IPS-15b (cell line): ENCODE data around the gene IRX3.

ENCODE experiments used
- H3K27me3 ChIP-seq: one replicate; pipeline ENCODE4 v1.6.1; 2013; ENCODE audit warnings: low read length; ENCODE audit not compliant: control insufficient read depth, insufficient read depth
- H3K36me3 ChIP-seq: one replicate; pipeline ENCODE4 v1.6.1; 2013; ENCODE audit warnings: low read length; ENCODE audit not compliant: control insufficient read depth, insufficient read depth
- H3K4me1 ChIP-seq: one replicate; pipeline ENCODE4 v1.6.1; 2013; ENCODE audit warnings: mild to moderate bottlenecking, low read length; ENCODE audit not compliant: control insufficient read depth, insufficient read depth
- H3K4me3 ChIP-seq: one replicate; pipeline ENCODE4 v1.5.1; 2013; ENCODE audit warnings: low read depth, low read length
- H3K9ac ChIP-seq: one replicate; pipeline ENCODE4 v1.6.1; 2013; ENCODE audit warnings: low read depth, mild to moderate bottlenecking, low read length
- H3K9me3 ChIP-seq: one replicate; pipeline ENCODE4 v1.6.1; 2013; ENCODE audit warnings: mild to moderate bottlenecking, low read length; ENCODE audit not compliant: control insufficient read depth, insufficient read depth

The IRX3 gene

GRCh38 chr16:54286366-54287130 lies at the start of gene IRX3:
TSS of gene IRX3 (minus strand) at chr16:54286787. CDS start at chr16:54286050, 737 bp downstream.
- Histone ChIP-seq H3K9ac (peak within 1 kb of the TSS; percentile 16), H3K36me3 (no peaks in the 10 kb centered on the region), H3K4me3 (peak within 1 kb of the TSS; percentile 65), H3K27me3 (peaks cover 78% of the 10 kb centered on the region), H3K4me1 (no peaks in the 10 kb centered on the region), H3K9me3 (no peaks in the 10 kb centered on the region)

- Histone ChIP-seq H3K27me3 (peaks cover 5% of the 10 kb centered on the region), H3K9ac (no peak overlapping the region), H3K4me1 (no peaks in the 10 kb centered on the region), H3K9me3 (no peaks in the 10 kb centered on the region), H3K36me3 (no peaks in the 10 kb centered on the region), H3K4me3 (no peak overlapping the region)
Measured at GRCh38 chr16:54335230-54335629, 48.6 kb upstream of the IRX3 start.

GRCh38 chr16:54334208-54334607 lies 47.6 kb upstream of the IRX3 start:
- Histone ChIP-seq H3K9me3 (no peaks in the 10 kb centered on the region), H3K36me3 (no peaks in the 10 kb centered on the region), H3K27me3 (peaks cover 5% of the 10 kb centered on the region), H3K4me3 (no peak overlapping the region), H3K4me1 (no peaks in the 10 kb centered on the region), H3K9ac (no peak overlapping the region)

- no peaks in the 10 kb centered on the region for H3K27me3 ChIP-seq
- no peak overlapping the region for H3K4me3 ChIP-seq
- no peaks in the 10 kb centered on the region for H3K4me1 ChIP-seq
Measured at GRCh38 chr16:54331241-54332002, 44.8 kb upstream of the IRX3 start.

GRCh38 chr16:54327609-54328008 lies 41.0 kb upstream of the IRX3 start:
- Histone ChIP-seq H3K36me3 (no peaks in the 10 kb centered on the region), H3K27me3 (no peaks in the 10 kb centered on the region), H3K4me3 (no peak overlapping the region), H3K9me3 (no peaks in the 10 kb centered on the region), H3K4me1 (no peaks in the 10 kb centered on the region), H3K9ac (no peak overlapping the region)

More at GRCh38 chr16:54331241-54332002, 44.8 kb upstream of the IRX3 start:
- peak overlapping the region; percentile 12 for H3K9ac ChIP-seq
- no peaks in the 10 kb centered on the region for H3K9me3 ChIP-seq
- H3K36me3 ChIP-seq = no peaks in the 10 kb centered on the region

- peaks cover 4% of the 10 kb centered on the region for H3K4me1 ChIP-seq
Measured at GRCh38 chr16:54326266-54326662, 39.7 kb upstream of the IRX3 start.

GRCh38 chr16:54325616-54326265 lies 39.2 kb upstream of the IRX3 start:
- H3K27me3 ChIP-seq = no peaks in the 10 kb centered on the region
- no peak overlapping the region for H3K9ac ChIP-seq
- peaks cover 7% of the 10 kb centered on the region for H3K4me1 ChIP-seq
- no peak overlapping the region for H3K4me3 ChIP-seq
- no peaks in the 10 kb centered on the region for H3K9me3 ChIP-seq
- H3K36me3 ChIP-seq = no peaks in the 10 kb centered on the region

More at GRCh38 chr16:54326266-54326662, 39.7 kb upstream of the IRX3 start:
- H3K36me3 ChIP-seq = no peaks in the 10 kb centered on the region
- no peak overlapping the region for H3K4me3 ChIP-seq
- H3K9me3 ChIP-seq = no peaks in the 10 kb centered on the region
- no peak overlapping the region for H3K9ac ChIP-seq
- no peaks in the 10 kb centered on the region for H3K27me3 ChIP-seq

GRCh38 chr16:54324716-54325115 lies 38.1 kb upstream of the IRX3 start:
- H3K4me1 ChIP-seq = peaks cover 7% of the 10 kb centered on the region

GRCh38 chr16:54320697-54321340 lies 34.2 kb upstream of the IRX3 start:
- Histone ChIP-seq H3K4me3 (no peak overlapping the region), H3K9me3 (no peaks in the 10 kb centered on the region), H3K9ac (no peak overlapping the region), H3K4me1 (peaks cover 7% of the 10 kb centered on the region), H3K27me3 (no peaks in the 10 kb centered on the region), H3K36me3 (no peaks in the 10 kb centered on the region)

More at GRCh38 chr16:54324716-54325115, 38.1 kb upstream of the IRX3 start:
- H3K9ac ChIP-seq = no peak overlapping the region
- H3K27me3 ChIP-seq = no peaks in the 10 kb centered on the region
- no peak overlapping the region for H3K4me3 ChIP-seq
- no peaks in the 10 kb centered on the region for H3K36me3 ChIP-seq
- H3K9me3 ChIP-seq = no peaks in the 10 kb centered on the region

- Histone ChIP-seq H3K4me1 (peaks cover 7% of the 10 kb centered on the region), H3K27me3 (no peaks in the 10 kb centered on the region), H3K4me3 (no peak overlapping the region), H3K36me3 (no peaks in the 10 kb centered on the region), H3K9ac (no peak overlapping the region), H3K9me3 (no peaks in the 10 kb centered on the region)
Measured at GRCh38 chr16:54318941-54319340, 32.4 kb upstream of the IRX3 start.

- Histone ChIP-seq H3K4me1 (peaks cover 7% of the 10 kb centered on the region), H3K9me3 (no peaks in the 10 kb centered on the region), H3K27me3 (no peaks in the 10 kb centered on the region), H3K36me3 (no peaks in the 10 kb centered on the region), H3K9ac (no peak overlapping the region), H3K4me3 (no peak overlapping the region)
Measured at GRCh38 chr16:54317101-54317611, 30.6 kb upstream of the IRX3 start.
